Left lung (tissue), 10 donors: ENCODE results near the gene ASTN1. TPM values are rescaled to one million over a fixed set of nuclear protein-coding genes. Genes with fewer than 3 reads are reported as not detected.
"Not testable (repeated sequence)": the region's sequence is repeated elsewhere in the genome, so short reads cannot be mapped to it uniquely, and the experiment has no call there.

Experiments used
- ATAC-seq: fragments of 200-7000 bp; cut with Tn5 transposase; one replicate; pipeline ENCODE4 v1.9.1; 2020; ENCODE audit warnings: moderate library complexity
- DNase-seq, 4 donors: peaks; one replicate each; pipeline ENCODE4 v3.0.0-alpha.2; 2013 to 2020
- H3K27ac ChIP-seq, 2 donors: fragments of 200-600 bp; sonication (generic) in 1 of 2; one replicate each; pipeline versions ENCODE4 v1.5.0 to v1.8.0; 2020 to 2021
- H3K27me3 ChIP-seq, 2 donors: fragments of 200-600 bp; sonication (generic) in 1 of 2; one replicate each; pipeline versions ENCODE4 v1.5.0 to v1.8.0; 2020 to 2021
- H3K36me3 ChIP-seq, 2 donors: fragments of 200-600 bp; sonication (generic) in 1 of 2; one replicate each; pipeline versions ENCODE4 v1.5.0 to v1.8.0; 2020 to 2021
- H3K4me1 ChIP-seq, 2 donors: fragments of 200-600 bp; one replicate each; pipeline ENCODE4 v1.8.0; 2021
- H3K4me3 ChIP-seq, 2 donors: fragments of 200-600 bp; sonication (generic) in 1 of 2; one replicate each; pipeline versions ENCODE4 v1.5.0 to v1.8.0; 2020 to 2021; ENCODE audit warnings: mild to moderate bottlenecking in 1 of 2
- H3K9me3 ChIP-seq, 2 donors: fragments of 200-600 bp; sonication (generic) in 1 of 2; one replicate each; pipeline versions ENCODE4 v1.5.0 to v1.8.0; 2020 to 2021
- CTCF ChIP-seq, 2 donors: fragments of 200-600 bp; sonication (generic) in 1 of 2; IDR thresholded peaks; one replicate each; pipeline versions ENCODE4 v1.5.0 to v1.8.0; 2021; ENCODE audit warnings: antibody characterized with exemption in 2 of 2
- intact Hi-C, 2 donors: fragments of 100-400 bp; cut with DNase I; formaldehyde crosslinking; loops; one replicate each; pipeline versions ENCODE4 v1.11.2 to v1.14.2; 2022
- polyA plus RNA-seq, 6 donors: library from polyadenylated mRNA; unstranded; fragments of 120-200 nt; gene quantifications; one replicate each; pipeline ENCODE4 v1.2.1, GENCODE V29; 2013; ENCODE audit not compliant: insufficient read length in 6 of 6
- total RNA-seq, 2 donors: library from RNA; stranded (reverse); fragmentation: NEBNext Ultra II Directional; extraction: Animal tissue kit (Norgen Biotek cat#: 25700); gene quantifications; one replicate each; pipeline ENCODE4 v1.2.1, GENCODE V29; 2021
- donor health status: DM: no; HTN: yes; CAD: no.
- donor health status: DM: no; HTN: no; CAD: no.

The ASTN1 gene
- total and polyA plus RNA-seq, 8 donors, result 0.10 to 3.1 (median 2.2) TPM

- ATAC-seq, result no peak
Measured at GRCh38 chr1:177077734-177078499, 86.6 kb downstream of the ASTN1 start.

GRCh38 chr1:177077006-177077405 lies 87.5 kb downstream of the ASTN1 start:
- no peaks in the 10 kb centered on the region for H3K4me1 ChIP-seq
- no peak overlapping the region for H3K4me3 ChIP-seq
- ATAC-seq (no peak), DNase-seq (no peak)
- intact Hi-C loops, result no loop called here
- no peaks in the 10 kb centered on the region for H3K27me3 ChIP-seq
- no peaks in the 10 kb centered on the region for H3K36me3 ChIP-seq
- no peak overlapping the region for H3K27ac ChIP-seq
- no peaks in the 10 kb centered on the region for H3K9me3 ChIP-seq
- TF ChIP-seq CTCF (IDR thresholded peaks at IDR 0.05), result no peak

More at GRCh38 chr1:177077734-177078499, 86.6 kb downstream of the ASTN1 start:
- no peaks in the 10 kb centered on the region for H3K9me3 ChIP-seq
- no peaks in the 10 kb centered on the region for H3K36me3 ChIP-seq
- no peak for DNase-seq
- no peak for TF ChIP-seq CTCF (IDR thresholded peaks at IDR 0.05)
- intact Hi-C loops, result no loop called here
- H3K27me3 ChIP-seq, result no peaks in the 10 kb centered on the region
- no peak overlapping the region for H3K4me3 ChIP-seq
- no peaks in the 10 kb centered on the region for H3K4me1 ChIP-seq
- no peak overlapping the region for H3K27ac ChIP-seq

- H3K4me1 ChIP-seq, ATAC-seq, DNase-seq, H3K27me3 ChIP-seq, H3K9me3 ChIP-seq, H3K36me3 ChIP-seq, H3K4me3 ChIP-seq, H3K27ac ChIP-seq, intact Hi-C loops: not testable (repeated sequence)
Measured at GRCh38 chr1:177074811-177075210, 89.7 kb downstream of the ASTN1 start.

- no peaks in the 10 kb centered on the region for H3K27me3 ChIP-seq
- H3K9me3 ChIP-seq, result peaks cover 0 to 1% of the 10 kb centered on the region in 2 donors
- H3K36me3 ChIP-seq, result no peaks in the 10 kb centered on the region
- no peak for TF ChIP-seq CTCF (IDR thresholded peaks at IDR 0.05)
- no peaks in the 10 kb centered on the region for H3K4me1 ChIP-seq
- DNase-seq (no peak), ATAC-seq (no peak)
- intact Hi-C loops, result loop anchor here in 1 of 2 donors (10.0 kb wide), 1 partner anchor 65 kb away; no protein-coding TSS in a partner anchor
- no peak overlapping the region for H3K4me3 ChIP-seq
- no peak overlapping the region for H3K27ac ChIP-seq
Measured at GRCh38 chr1:177069490-177069889, 95.0 kb downstream of the ASTN1 start.

GRCh38 chr1:177067752-177068410 lies 96.6 kb downstream of the ASTN1 start:
- no peak for ATAC-seq
- intact Hi-C loops, result loop anchor here in 1 of 2 donors (10.0 kb wide), 1 partner anchor 67 kb away; no protein-coding TSS in a partner anchor

More at GRCh38 chr1:177067752-177068410, 96.6 kb downstream of the ASTN1 start:
- Histone ChIP-seq H3K9me3 (peaks cover 0 to 2% of the 10 kb centered on the region in 2 donors), H3K4me3 (no peak overlapping the region), H3K4me1 (no peaks in the 10 kb centered on the region), H3K36me3 (no peaks in the 10 kb centered on the region), H3K27me3 (no peaks in the 10 kb centered on the region), H3K27ac (no peak overlapping the region)
- no peak for TF ChIP-seq CTCF (IDR thresholded peaks at IDR 0.05)
- DNase-seq, result no peak
